ENCODE data around the gene MXI1.
A peak's percentile ranks its signal among the peaks of the same experiment; 100 is the strongest.

GRCh38 chr10:110171032-110171431 is 36.4 kb upstream of the MXI1 start:
- TF ChIP-seq CTCF (conservative IDR thresholded peaks at IDR 0.05; ENCODE audit: low read depth in 2 of 2) = no peak
- TF ChIP-seq EZH2 (IDR thresholded peaks at IDR 0.05; ENCODE audit: low read depth, unreplicated experiment) = peak; percentile 18
- TF ChIP-seq NANOG (IDR thresholded peaks at IDR 0.05; ENCODE audit: borderline replicate concordance) = no peak

Measured in GM23338 (cell line).